Lower leg skin (tissue), 3 donors: Measurements from ENCODE around the gene SHROOM3.

Experiments
- CTCF ChIP-seq, 3 donors: fragments of 450-650 bp; IDR thresholded peaks; one replicate each; pipeline ENCODE4 v1.5.1; 2016; ENCODE audit warnings: antibody characterized with exemption in 3 of 3, mild to moderate bottlenecking in 3 of 3, moderate library complexity in 2 of 3
- POLR2A ChIP-seq, 2 donors: fragments of 450-650 bp; IDR thresholded peaks; one replicate each; pipeline ENCODE4 v1.6.1; 2016 to 2017; ENCODE audit warnings: antibody characterized with exemption in 2 of 2, mild to moderate bottlenecking in 1 of 2, moderate library complexity in 1 of 2

- TF ChIP-seq POLR2A (IDR thresholded peaks at IDR 0.05) (no peak), CTCF (IDR thresholded peaks at IDR 0.05) (no peak)
These were observed 105.0 kb downstream of the SHROOM3 start for GRCh38 chr4:76539979-76540378.
